ENCODE data around the gene NPR3.
"Not testable (repeated sequence)": the region's sequence is repeated elsewhere in the genome, so short reads cannot be mapped to it uniquely, and the experiment has no call there.

The NPR3 gene

DNA sequence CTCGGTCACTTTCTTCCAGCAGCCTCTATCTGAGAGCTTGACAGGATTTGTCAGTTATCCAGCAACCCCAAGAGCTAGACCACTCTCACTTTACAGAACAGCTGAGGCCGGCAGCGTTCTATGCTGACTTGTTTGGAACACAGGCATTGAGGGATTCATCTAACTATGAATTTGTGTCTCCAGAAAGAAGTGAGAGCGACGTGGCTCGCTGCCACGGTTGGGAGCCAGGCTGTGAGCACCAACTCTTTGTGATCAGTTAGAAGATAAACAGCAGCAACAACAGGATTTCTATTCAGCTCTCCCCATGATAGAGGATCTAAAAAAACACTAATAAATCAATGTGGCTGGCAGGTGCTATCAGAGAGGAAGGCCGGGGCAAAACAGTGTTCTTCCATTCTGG lies 58.6 kb downstream of the NPR3 start:
- no peak for DNase-seq

DNA sequence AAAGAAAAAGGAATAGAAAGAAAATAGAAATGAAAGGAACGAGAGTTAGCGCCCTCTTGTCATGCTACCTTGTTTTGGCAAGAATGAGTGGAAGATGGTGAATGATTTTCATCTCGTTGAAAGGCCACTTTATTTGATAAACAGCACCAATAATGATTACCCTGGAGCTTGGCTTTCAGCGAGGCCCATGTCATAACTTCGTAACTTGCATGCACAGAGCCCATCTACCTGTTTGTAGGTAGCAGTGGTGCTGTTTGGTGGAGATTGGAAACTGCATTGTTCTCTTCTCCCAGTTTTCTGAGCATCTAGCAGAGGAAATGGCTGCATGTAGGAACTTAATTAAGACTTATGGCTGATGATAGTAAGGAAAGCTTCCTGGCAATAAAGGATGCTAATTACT lies 59.3 kb downstream of the NPR3 start:
- DNase-seq: no peak

DNA sequence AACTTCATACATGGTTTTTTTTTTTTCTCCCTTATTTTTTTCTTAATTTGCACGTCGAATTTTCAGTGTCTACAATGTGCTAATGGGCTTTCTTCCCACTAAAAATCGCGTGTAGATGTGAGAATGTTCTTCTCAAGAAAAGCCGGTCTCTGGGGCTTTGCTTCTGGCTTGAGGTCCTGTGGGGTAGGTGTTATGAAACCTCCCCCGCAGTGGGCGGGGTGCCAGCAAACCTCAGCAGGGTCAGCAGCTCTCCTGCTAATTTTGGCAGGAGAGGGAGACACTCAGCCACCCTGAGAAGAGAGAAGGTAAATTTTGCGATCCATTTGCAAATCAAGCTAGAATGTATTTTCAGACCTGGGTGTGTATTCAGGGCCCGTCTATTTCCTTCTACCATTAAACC lies 59.9 kb downstream of the NPR3 start:
- DNase-seq: no peak

- DNase-seq: no peak
Measured at GRCh38 chr5:32773944-32774343, 62.8 kb downstream of the NPR3 start.

DNA sequence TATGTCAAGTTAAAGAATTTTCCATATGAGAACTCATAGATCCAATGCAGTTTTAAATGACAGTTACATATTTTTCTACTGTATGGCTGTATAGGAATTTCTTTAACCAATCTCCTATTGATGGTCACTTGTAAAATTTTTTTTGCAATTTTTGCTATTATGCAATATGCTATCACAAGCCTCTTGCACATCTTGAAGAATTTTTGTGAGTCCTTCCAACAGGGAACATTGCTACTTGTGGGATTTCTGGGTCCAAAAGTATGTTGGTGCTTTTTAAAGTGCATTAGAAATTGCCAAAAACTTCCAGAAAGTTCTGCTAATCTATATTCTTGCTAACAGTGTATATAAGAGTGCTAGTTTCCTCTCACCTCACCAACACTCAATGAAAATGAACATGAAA lies 65.1 kb downstream of the NPR3 start:
- no peak for DNase-seq

DNA sequence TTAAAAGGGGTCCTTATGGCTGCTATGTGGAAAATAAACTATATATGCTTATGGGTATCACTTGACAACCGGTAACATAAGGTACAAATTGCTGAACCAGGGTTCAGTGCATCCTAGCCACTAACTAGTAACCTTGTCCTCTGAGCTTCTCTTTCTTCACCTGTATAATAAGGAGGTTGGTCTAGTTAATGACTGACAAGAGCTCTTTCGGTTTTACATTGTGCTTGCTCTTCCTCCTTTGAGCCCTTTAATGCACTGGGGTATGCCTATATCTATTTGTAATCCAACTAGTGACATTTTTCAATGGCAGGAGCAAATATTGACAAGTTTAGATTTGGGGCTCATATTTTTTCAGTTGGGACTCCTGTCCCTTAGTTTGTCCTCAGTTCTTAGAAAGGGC lies 66.1 kb downstream of the NPR3 start:
- DNase-seq: no peak

GRCh38 chr5:32777733-32778132 lies 66.6 kb downstream of the NPR3 start:
- DNase-seq: no peak

- DNase-seq: no peak
Measured at GRCh38 chr5:32778403-32778802, 67.3 kb downstream of the NPR3 start.

- DNase-seq: no peak
Measured at GRCh38 chr5:32779754-32780415, 68.8 kb downstream of the NPR3 start.

DNA sequence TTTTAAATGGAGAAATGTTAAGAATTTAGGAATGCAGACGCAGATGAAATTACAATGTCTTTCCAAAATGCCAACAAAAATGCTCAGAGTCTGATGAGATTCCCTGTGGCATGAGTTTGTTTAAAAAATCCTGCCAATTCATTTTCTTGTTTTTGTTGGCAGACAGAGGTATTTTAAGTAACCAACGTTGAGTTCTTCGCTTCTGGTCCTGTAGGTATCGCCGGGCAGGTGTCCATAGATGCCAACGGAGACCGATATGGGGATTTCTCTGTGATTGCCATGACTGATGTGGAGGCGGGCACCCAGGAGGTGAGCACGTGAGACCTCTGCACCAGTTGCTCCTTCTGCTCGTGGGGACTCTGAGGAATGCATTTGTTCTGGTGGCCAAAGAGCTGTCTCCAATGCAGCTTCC lies 69.4 kb downstream of the NPR3 start:
- DNase-seq: no peak

GRCh38 chr5:32783661-32784060 lies 72.5 kb downstream of the NPR3 start:
- DNase-seq: no peak

GRCh38 chr5:32785611-32786254 lies 74.6 kb downstream of the NPR3 start:
- DNase-seq: no peak

GRCh38 chr5:32786311-32786710 lies 75.2 kb downstream of the NPR3 start:
- no peak for DNase-seq

DNA sequence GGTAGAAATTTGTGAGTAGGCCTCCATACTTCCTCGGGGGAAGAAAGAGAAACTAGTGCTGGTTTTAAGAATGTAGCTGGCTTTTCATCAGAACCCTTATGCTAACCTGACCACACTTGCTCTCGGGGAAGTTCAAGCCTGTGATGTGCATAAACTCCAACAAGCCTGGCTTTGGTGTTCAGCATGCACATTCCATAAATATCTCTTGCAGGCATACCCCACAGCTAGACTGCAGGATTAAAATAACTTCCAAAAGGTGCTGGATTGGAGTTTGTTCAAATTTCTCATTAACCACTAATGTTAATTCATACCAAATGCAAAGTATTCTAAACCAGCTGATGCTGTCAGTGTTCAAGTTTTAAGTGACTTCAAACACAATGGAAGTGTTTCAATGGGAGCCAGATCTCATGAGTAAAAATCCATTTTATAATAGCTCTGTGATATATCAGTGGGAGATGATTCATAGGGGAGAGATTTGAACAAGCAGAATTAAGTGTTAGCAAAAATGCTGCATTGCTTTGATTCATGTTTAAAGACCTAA lies 79.4 kb downstream of the NPR3 start:
- no peak for DNase-seq

DNA sequence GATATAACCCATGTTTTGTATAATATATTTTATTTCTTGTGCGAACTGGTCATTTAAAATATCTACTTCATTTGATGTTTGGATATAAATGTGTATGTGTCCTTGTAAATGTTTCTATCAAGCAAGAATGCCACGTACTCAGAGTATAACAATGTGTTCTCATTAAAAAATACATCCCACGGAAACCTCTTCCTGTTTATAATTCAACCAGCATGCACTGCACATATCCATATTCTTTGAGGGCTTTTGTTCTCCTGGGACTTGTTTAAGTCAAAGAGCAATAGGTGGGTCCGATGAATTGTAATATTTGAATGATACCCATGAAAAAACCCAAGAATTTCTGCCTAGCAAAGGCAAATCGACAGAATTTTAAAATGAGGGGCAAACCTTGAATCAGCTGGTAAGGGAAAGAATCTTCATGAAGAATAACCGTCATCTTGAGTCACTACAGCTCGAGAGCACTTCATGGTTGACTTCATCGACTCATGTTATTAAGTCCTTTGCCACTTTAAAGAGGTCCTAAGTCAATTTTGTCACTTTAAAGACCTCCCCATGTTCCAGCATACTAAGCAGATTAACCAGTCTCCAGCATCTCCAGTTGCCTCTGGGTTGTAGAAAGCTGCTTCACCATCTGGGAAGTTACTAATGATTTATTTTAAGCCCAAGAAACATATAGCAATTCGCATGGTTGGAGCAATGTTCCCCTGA lies 80.6 kb downstream of the NPR3 start:
- no peak for DNase-seq

DNA sequence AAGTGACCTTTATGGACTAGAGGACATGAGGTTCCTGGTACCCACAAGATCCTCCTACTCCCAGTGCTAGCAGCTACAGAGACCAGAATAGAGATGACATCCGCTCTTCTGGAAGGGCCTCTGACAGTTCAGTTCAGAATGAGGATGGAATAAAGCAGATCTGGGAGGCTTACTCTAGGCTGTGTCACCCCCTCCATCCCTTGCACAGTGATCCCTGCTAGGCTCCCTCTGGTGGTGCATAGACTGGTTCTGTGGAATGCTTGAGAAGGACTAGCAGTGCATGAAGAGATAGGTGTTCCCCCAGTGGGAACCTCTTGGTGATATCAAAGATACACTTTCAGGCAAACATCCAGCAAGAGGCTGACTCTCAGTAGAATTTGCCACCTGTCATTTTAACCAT lies 83.0 kb downstream of the NPR3 start:
- DNase-seq: peak; percentile 45

GRCh38 chr5:32802764-32803163 lies 91.6 kb downstream of the NPR3 start:
- DNase-seq: no peak

DNA sequence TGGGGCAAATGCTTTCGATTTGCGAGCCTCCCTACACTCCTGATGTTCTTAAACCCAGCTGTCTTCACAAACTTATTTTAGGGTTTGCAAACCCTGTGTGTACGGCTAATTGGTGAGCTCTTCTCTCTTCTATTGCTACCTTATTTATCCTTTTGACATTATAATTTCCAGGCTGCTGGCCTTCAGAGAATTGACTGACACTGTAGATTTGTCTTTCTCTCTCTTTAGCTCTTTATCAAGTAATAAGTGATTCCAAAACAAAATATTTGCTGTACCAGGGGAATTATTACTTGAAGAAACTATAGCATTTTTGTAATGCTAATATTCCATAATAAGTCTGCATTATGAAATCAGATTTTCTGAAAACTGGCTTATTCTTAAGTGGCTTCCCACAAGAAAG lies 92.5 kb downstream of the NPR3 start:
- DNase-seq: no peak

GRCh38 chr5:32805462-32805861 lies 94.3 kb downstream of the NPR3 start:
- DNase-seq: not testable (repeated sequence)

GRCh38 chr5:32805971-32806638 lies 95.0 kb downstream of the NPR3 start:
- no peak for DNase-seq

DNA sequence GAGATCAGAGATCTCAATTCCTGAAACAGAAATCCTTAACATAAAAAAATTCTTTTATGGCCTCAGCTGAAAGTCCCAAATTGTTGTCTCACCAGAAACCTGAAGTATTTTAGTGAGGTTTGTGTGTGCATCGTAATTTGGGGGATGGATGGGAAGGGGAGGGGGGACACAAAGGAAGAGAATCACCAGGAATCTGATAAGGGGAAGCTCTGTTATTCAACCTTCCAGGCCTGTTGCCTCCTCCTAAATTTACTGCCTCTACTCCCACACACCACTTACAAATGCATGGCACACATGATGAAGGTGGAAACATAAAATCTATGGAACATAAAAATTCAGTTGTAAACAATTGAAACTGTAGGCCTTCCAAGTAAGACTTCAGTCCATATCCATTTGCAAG lies 97.7 kb downstream of the NPR3 start:
- no peak for DNase-seq

DNA sequence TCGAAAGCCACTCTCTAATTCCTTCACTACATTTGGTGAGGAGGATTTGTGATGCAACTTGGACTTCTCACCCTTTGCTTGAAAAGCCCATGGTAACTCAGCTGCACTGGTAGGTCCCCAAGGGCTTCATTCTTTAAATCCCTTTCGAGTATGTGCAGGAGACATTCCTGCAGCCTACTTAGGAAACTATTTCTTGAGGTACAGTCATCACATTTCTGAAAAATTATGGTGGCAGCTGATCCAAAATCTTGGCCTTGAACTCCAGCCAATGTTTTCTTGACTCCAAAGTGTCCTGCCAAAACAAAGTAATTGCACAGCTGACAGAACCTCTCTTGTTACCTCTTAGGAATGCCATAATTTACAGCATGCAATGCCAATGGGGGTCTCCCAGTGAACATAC lies 99.7 kb downstream of the NPR3 start:
- no peak for DNase-seq

DNA sequence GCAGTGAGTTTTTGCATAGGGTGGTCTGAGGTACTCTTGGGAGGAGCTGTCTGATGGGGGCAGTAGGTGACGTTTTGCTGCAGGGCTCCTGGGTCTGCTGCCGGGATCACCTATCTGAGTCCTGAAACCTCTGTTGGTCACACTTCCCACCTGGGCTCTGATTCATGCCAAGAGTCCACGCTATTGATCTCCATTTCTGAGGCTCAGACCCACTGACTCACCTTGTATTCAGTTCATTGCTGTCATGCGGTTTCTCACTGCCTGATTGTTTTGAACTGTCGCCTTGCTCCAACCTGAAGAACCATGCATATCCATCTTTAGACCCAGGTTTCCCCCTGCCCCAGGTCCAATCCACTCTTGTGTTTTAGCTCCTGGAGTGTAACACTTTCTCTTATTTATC lies 101.3 kb downstream of the NPR3 start:
- no peak for DNase-seq

GRCh38 chr5:32814141-32814540 lies 103.0 kb downstream of the NPR3 start:
- no peak for DNase-seq

Data from 8988T (cell line).